H1 (cell line): Measurements from ENCODE around the gene SLN. TPM values are rescaled to one million over a fixed set of nuclear protein-coding genes. Genes with fewer than 3 reads are reported as not detected.

Experiments used
- CTCF ChIA-PET: fragments of 300-600 bp; sonication (Branson Sonifier 250); formaldehyde crosslinking; loops from one replicate; lab custom pipeline; 2021; ENCODE audit not compliant: partially characterized antibody; lab: Charles Lee
- POLR2A ChIA-PET: fragments of 300-600 bp; sonication (Branson Sonifier 250); formaldehyde crosslinking; loops from one replicate; lab custom pipeline; 2021; ENCODE audit warnings: inconsistent platforms; ENCODE audit not compliant: partially characterized antibody; lab: Charles Lee
- DNase-seq, 2 experiments: peaks; one replicate each; pipeline versions ENCODE4 v3.0.0 to v3.0.0-alpha.2; 2010 to 2022; ENCODE audit warnings: low spot score in 2 of 2, low read depth in 1 of 2, mixed read lengths in 1 of 2
- FAIRE-seq: peaks from 2 replicates; lab custom pipeline; 2011; peaks lifted over from hg19 to GRCh38; lab: Jason Lieb, UNC
- H2AFZ ChIP-seq: 2 replicates; pipeline ENCODE4 v1.8.1; 2012; ENCODE audit warnings: low read length, inconsistent platforms
- H2AK5ac ChIP-seq: 2 replicates; pipeline ENCODE4 v1.6.1; 2013; ENCODE audit warnings: low read depth, low read length
- H2BK120ac ChIP-seq: replicated peaks from 2 replicates; pipeline ENCODE3; 2013; ENCODE audit warnings: low read depth, low read length, inconsistent platforms
- H2BK12ac ChIP-seq: 2 replicates; pipeline ENCODE4 v1.6.1; 2013; ENCODE audit warnings: low read depth, low read length
- H2BK15ac ChIP-seq: 2 replicates; pipeline ENCODE4 v1.6.1; 2013; ENCODE audit warnings: low read length
- H2BK20ac ChIP-seq: 2 replicates; pipeline ENCODE4 v1.6.1; 2013; ENCODE audit warnings: low read length
- H2BK5ac ChIP-seq: 2 replicates; pipeline ENCODE4 v1.6.1; 2013; ENCODE audit warnings: low read depth, low read length
- H3K14ac ChIP-seq: 2 replicates; pipeline ENCODE4 v1.6.1; 2013; ENCODE audit warnings: inconsistent platforms; ENCODE audit not compliant: insufficient read length
- H3K18ac ChIP-seq: 2 replicates; pipeline ENCODE4 v1.6.1; 2013; ENCODE audit warnings: low read length; ENCODE audit errors: extremely low read depth
- H3K23ac ChIP-seq: 2 replicates; pipeline ENCODE4 v1.6.1; 2013; ENCODE audit warnings: inconsistent platforms; ENCODE audit not compliant: insufficient read length
- H3K23me2 ChIP-seq: 2 replicates; pipeline ENCODE4 v1.6.1; 2013; ENCODE audit warnings: low read depth, low read length
- H3K27ac ChIP-seq: 2 replicates; pipeline ENCODE4 v1.6.1; 2011; ENCODE audit warnings: low read depth, low read length, inconsistent platforms
- H3K27me3 ChIP-seq, 4 experiments: replicated peaks in 1 of 4; 1 replicate in 1 of 4; 2 replicates in 3 of 4; pipeline versions ENCODE4 v1.6.1 to v1.8.1; 2011 to 2013; ENCODE audit warnings: low read length in 3 of 4, mild to moderate bottlenecking in 3 of 4, inconsistent platforms in 2 of 4, mixed read lengths in 2 of 4, moderate library complexity in 1 of 4; ENCODE audit not compliant: control insufficient read depth in 3 of 4, insufficient read depth in 3 of 4; ENCODE audit errors: extremely low read depth in 1 of 4
- H3K36me3 ChIP-seq, 4 experiments: 2 replicates each; pipeline versions ENCODE4 v1.6.1 to v1.8.1; 2011 to 2013; ENCODE audit warnings: mild to moderate bottlenecking in 4 of 4, low read length in 3 of 4, moderate library complexity in 2 of 4, control low read depth in 1 of 4, inconsistent platforms in 1 of 4; ENCODE audit not compliant: insufficient read depth in 4 of 4, control insufficient read depth in 2 of 4
- H3K4ac ChIP-seq: replicated peaks from 2 replicates; pipeline ENCODE3; 2013; ENCODE audit warnings: low read length, low read depth, mixed read lengths, inconsistent platforms; ENCODE audit not compliant: insufficient read length
- H3K4me1 ChIP-seq, 4 experiments: replicated peaks in 1 of 4; 1 replicate in 1 of 4; 2 replicates in 3 of 4; pipeline versions ENCODE4 v1.6.1 to v1.8.1; 2011 to 2013; ENCODE audit warnings: low read length in 3 of 4, inconsistent platforms in 2 of 4, mixed read lengths in 1 of 4; ENCODE audit not compliant: insufficient read depth in 4 of 4, control insufficient read depth in 3 of 4
- H3K4me2 ChIP-seq, 2 experiments: 2 replicates each; pipeline versions ENCODE4 v1.6.1 to v1.8.1; 2011 to 2013; ENCODE audit warnings: low read depth in 2 of 2, low read length in 2 of 2, control low read depth in 1 of 2, inconsistent platforms in 1 of 2, mild to moderate bottlenecking in 1 of 2; ENCODE audit not compliant: insufficient read depth in 1 of 2
- H3K4me3 ChIP-seq, 4 experiments: fragments of 200-600, 300-600 bp in 1 of 4; sonication (generic), shearing (Covaris generic), sonication (Bioruptor Twin) in 1 of 4; 2 replicates each; pipeline versions ENCODE4 v1.5.1 to v1.8.1; 2011 to 2016; ENCODE audit warnings: low read length in 4 of 4, low read depth in 3 of 4, control low read depth in 2 of 4, inconsistent platforms in 2 of 4, mild to moderate bottlenecking in 2 of 4, mixed read lengths in 1 of 4, moderate library complexity in 1 of 4; ENCODE audit not compliant: insufficient read depth in 2 of 4; ENCODE audit errors: extremely low read depth in 1 of 4
- H3K56ac ChIP-seq: replicated peaks from 2 replicates; pipeline ENCODE3; 2013; ENCODE audit warnings: low read depth, mild to moderate bottlenecking, mixed read lengths, low read length, inconsistent platforms; ENCODE audit not compliant: insufficient read length
- H3K79me1 ChIP-seq: 2 replicates; pipeline ENCODE4 v1.6.1; 2013; ENCODE audit warnings: low read depth, low read length, control low read depth
- H3K79me2 ChIP-seq, 2 experiments: 2 replicates each; pipeline versions ENCODE4 v1.6.1 to v1.8.1; 2012 to 2013; ENCODE audit warnings: low read length in 2 of 2, mild to moderate bottlenecking in 2 of 2, inconsistent platforms in 1 of 2; ENCODE audit not compliant: insufficient read depth in 2 of 2, control insufficient read depth in 1 of 2
- H3K9ac ChIP-seq, 4 experiments: replicated peaks in 1 of 4; 1 replicate in 1 of 4; 2 replicates in 3 of 4; pipeline versions ENCODE4 v1.6.1 to v1.8.1; 2011 to 2013; ENCODE audit warnings: low read depth in 3 of 4, low read length in 3 of 4, control low read depth in 2 of 4, mild to moderate bottlenecking in 2 of 4, moderate library complexity in 2 of 4, inconsistent platforms in 1 of 4; ENCODE audit errors: extremely low read depth in 1 of 4
- H3K9me3 ChIP-seq, 2 experiments: 2 replicates each; pipeline versions ENCODE4 v1.6.1 to v1.8.1; 2012 to 2013; ENCODE audit warnings: mild to moderate bottlenecking in 2 of 2, moderate library complexity in 2 of 2, control low read depth in 1 of 2, inconsistent platforms in 1 of 2, low read depth in 1 of 2, low read length in 1 of 2, mixed read lengths in 1 of 2; ENCODE audit not compliant: insufficient read depth in 2 of 2
- H4K20me1 ChIP-seq, 2 experiments: replicated peaks in 1 of 2; 2 replicates each; pipeline versions ENCODE3 to v1.8.1; 2011 to 2013; ENCODE audit warnings: inconsistent platforms in 2 of 2, low read length in 2 of 2, mild to moderate bottlenecking in 1 of 2; ENCODE audit not compliant: insufficient read depth in 2 of 2, control insufficient read depth in 1 of 2
- H4K5ac ChIP-seq: 2 replicates; pipeline ENCODE4 v1.6.1; 2013; ENCODE audit warnings: low read length, low read depth, mixed read lengths, inconsistent platforms; ENCODE audit not compliant: insufficient read length
- H4K8ac ChIP-seq: 2 replicates; pipeline ENCODE4 v1.8.0; 2013; ENCODE audit warnings: mild to moderate bottlenecking, moderate library complexity, low read length, inconsistent platforms; ENCODE audit not compliant: insufficient read depth; ENCODE audit errors: extremely low read depth
- H4K91ac ChIP-seq: replicated peaks from 2 replicates; pipeline ENCODE3; 2013; ENCODE audit warnings: low read length, mixed read lengths, inconsistent platforms; ENCODE audit not compliant: insufficient read length
- ATF3 ChIP-seq: IDR thresholded peaks from 2 replicates; pipeline ENCODE4 v1.6.1; 2011; ENCODE audit warnings: low read depth, mild to moderate bottlenecking, low read length; ENCODE audit not compliant: insufficient read depth
- CBX8 ChIP-seq: fragments of 300-800, 300-1000 bp; sonication (generic); IDR thresholded peaks from 2 replicates; pipeline ENCODE4 v1.7.1; 2016; ENCODE audit warnings: low read depth, low read length, borderline replicate concordance
- CTCF ChIP-seq, 3 experiments: IDR thresholded peaks; 1 replicate in 2 of 3; 2 replicates in 1 of 3; pipeline versions ENCODE4 v1.5.1 to v1.6.1; 2011; ENCODE audit warnings: low read length in 3 of 3, mild to moderate bottlenecking in 3 of 3, inconsistent platforms in 2 of 3, low read depth in 1 of 3, moderate library complexity in 1 of 3; ENCODE audit not compliant: insufficient read depth in 1 of 3; ENCODE audit errors: control extremely low read depth in 1 of 3
- EGR1 ChIP-seq: IDR thresholded peaks from 2 replicates; pipeline ENCODE4 v1.6.1; 2011; ENCODE audit warnings: low read depth, low read length, borderline replicate concordance
- JUN ChIP-seq: IDR thresholded peaks from 2 replicates; pipeline ENCODE4 v1.6.1; 2011; ENCODE audit warnings: low read depth, mild to moderate bottlenecking, improper control_type of control experiment, low read length
- JUND ChIP-seq: IDR thresholded peaks from 2 replicates; pipeline ENCODE4 v1.6.1; 2011; ENCODE audit warnings: mild to moderate bottlenecking, improper control_type of control experiment, low read length
- KDM4A ChIP-seq: IDR thresholded peaks from one replicate; pipeline ENCODE4 v1.7.1; 2012; ENCODE audit warnings: low read depth, mild to moderate bottlenecking, moderate library complexity, low read length, inconsistent platforms; ENCODE audit not compliant: severe bottlenecking
- POLR2AphosphoS5 ChIP-seq: IDR thresholded peaks from 2 replicates; pipeline ENCODE4 v1.6.1; 2011; ENCODE audit warnings: low read depth, low read length
- SIRT6 ChIP-seq: IDR thresholded peaks from one replicate; pipeline ENCODE4 v1.7.1; 2012; ENCODE audit warnings: low read length, inconsistent platforms
- SP2 ChIP-seq: IDR thresholded peaks from 2 replicates; pipeline ENCODE4 v1.6.1; 2012; ENCODE audit warnings: mild to moderate bottlenecking, low read length, inconsistent platforms
- TAF7 ChIP-seq: optimal IDR thresholded peaks from 2 replicates; pipeline ENCODE3; 2011; ENCODE audit warnings: low read depth, mild to moderate bottlenecking, inconsistent platforms, low read length, moderate library complexity, borderline replicate concordance
- TBP ChIP-seq: IDR thresholded peaks from 2 replicates; pipeline ENCODE4 v1.6.1; 2011; ENCODE audit warnings: low read depth, low read length, improper control_type of control experiment
- whole genome bisulfite sequencing, 2 experiments: shearing (Covaris generic) in 1 of 2; methylation state at CpG; one replicate each; pipeline versions ENCODE4 v1.1.6 to v1.1.7; 2013 to 2015; ENCODE audit warnings: low lambda C conversion rate in 2 of 2, mixed read lengths in 2 of 2, inconsistent platforms in 1 of 2, low coverage in 1 of 2, missing lambda C conversion rate in 1 of 2; ENCODE audit not compliant: insufficient replicate concordance in 2 of 2, insufficient coverage in 1 of 2, insufficient read length in 1 of 2; ENCODE audit errors: extremely low coverage in 1 of 2, missing lambda C conversion rate in 1 of 2; 5-methylcytosine and 5-hydroxymethylcytosine counted together
- polyA plus RNA-seq, 7 experiments: library from polyadenylated mRNA; depleted of rRNA in 3 of 7; stranded (reverse) in 5 of 7; unstranded in 2 of 7; fragments of >200 nt in 5 of 7; fragments of 200-250 nt in 2 of 7; gene quantifications; 1 replicate in 5 of 7; 2 replicates in 1 of 7; 4 replicates in 1 of 7; pipeline versions ENCODE4 v1.2.1 to v1.2.3, GENCODE V29; 2011 to 2013; ENCODE audit warnings: missing spikeins in 2 of 7, mixed read lengths in 2 of 7
- total RNA-seq: library from RNA; stranded (reverse); fragmentation: NEBNext Ultra II Directional; extraction: Animal tissue kit (Norgen Biotek cat#: 25700); gene quantifications from 2 replicates; pipeline ENCODE4 v1.2.1, GENCODE V29; 2021

The SLN gene
- total and polyA plus RNA-seq, 2 of the 8 experiments (the other 6 are each of a cell fraction or from before 2014, with no cell fraction given) = not detected

- Histone ChIP-seq H2BK5ac (no peak overlapping the region), H3K56ac (no peak overlapping the region), H2AFZ (peak overlapping the region; percentile 40; the same call in 1 of the 2 replicates), H3K79me2 (no peaks in the 10 kb centered on the region), H4K91ac (no peak overlapping the region), H3K4ac (no peak overlapping the region), H3K9me3 (no peaks in the 10 kb centered on the region), H2BK12ac (no peak overlapping the region), H4K8ac (no peak overlapping the region), H3K4me2 (no peak overlapping the region), H3K23ac (no peak overlapping the region), H2AK5ac (no peak overlapping the region), H4K5ac (no peak overlapping the region), H2BK15ac (no peak overlapping the region), H3K4me1 (no peaks in the 10 kb centered on the region), H3K79me1 (no peaks in the 10 kb centered on the region), H3K4me3 (no peak overlapping the region), H3K9ac (no peak overlapping the region), H3K27ac (no peak overlapping the region), H2BK20ac (no peak overlapping the region), H3K18ac (no peak overlapping the region), H3K14ac (no peak overlapping the region), H4K20me1 (no peaks in the 10 kb centered on the region), H2BK120ac (no peak overlapping the region), H3K23me2 (no peaks in the 10 kb centered on the region), H3K27me3 (no peaks in the 10 kb centered on the region), H3K36me3 (no peaks in the 10 kb centered on the region)
- 87% methylated on average over 3 of the region's 3 CpGs; no CpG with 5 or more reads in 1 of the 2 experiments for WGBS, 2 experiments
- ChIA-PET CTCF (interaction anchor here (2.7 kb wide), 1 partner anchor 22 kb away, joined by 28 read pairs; no protein-coding TSS in a partner anchor), POLR2A (no interaction called here)
- no peak for DNase-seq
- FAIRE-seq = no peak
- TF ChIP-seq SP2 (no peak), JUN (no peak), SIRT6 (no peak), KDM4A (no peak), POLR2AphosphoS5 (no peak), TAF7 (no peak), TBP (no peak), ATF3 (no peak), CTCF (IDR thresholded peaks at IDR 0.05; ENCODE audit: control extremely low read depth in 1 of 3, insufficient read depth in 1 of 3, low read depth in 1 of 3, low read length in 3 of 3) (no peak), CBX8 (no peak), JUND (no peak), EGR1 (no peak)
Measured at GRCh38 chr11:107719073-107719472, 7.2 kb upstream of the SLN start.
